HCT116 (cell line): ENCODE results near the gene DENND5B. TPM values are rescaled to one million over a fixed set of nuclear protein-coding genes. Genes with fewer than 3 reads are reported as not detected.

Experiments
- ATAC-seq: fragments of 200-7000 bp; cut with Tn5 transposase; 2 replicates; pipeline ENCODE4 v1.9.1; 2020; ENCODE audit warnings: mild to moderate bottlenecking, moderate library complexity
- BruUV-seq: library from RNA; stranded (reverse); fragments of 400-500 nt; replicated peaks from 2 replicates; lab custom pipeline; 2021; lab: Mats Ljungman, UMichigan
- CTCF ChIA-PET: fragments of 300-600 bp; sonication (Branson Sonifier 250); formaldehyde crosslinking; loops from one replicate; lab custom pipeline; 2021; ENCODE audit warnings: antibody characterized with exemption; lab: Charles Lee
- POLR2A ChIA-PET: fragments of 300-600, 350-600 bp; sonication (Branson Sonifier 250); formaldehyde crosslinking; loops from one replicate; lab custom pipeline; 2021; ENCODE audit warnings: antibody characterized with exemption; lab: Charles Lee
- RAD21 ChIA-PET, 2 experiments: fragments of 300-600 bp; sonication (Branson Sonifier 250); formaldehyde crosslinking; loops; one replicate each; lab custom pipeline; 2023; ENCODE audit warnings: low total read pairs in 2 of 2; ENCODE audit not compliant: uncharacterized antibody in 2 of 2, unreplicated experiment in 2 of 2, low non-redundant PET in 1 of 2; lab: Charles Lee
- DNase-seq: peaks from one replicate; pipeline ENCODE4 v3.0.0-alpha.2; 2010; ENCODE audit warnings: low read depth, low spot score
- H2AFZ ChIP-seq: fragments of 200-600 bp; shearing (Covaris generic), sonication (generic); 2 replicates; pipeline ENCODE4 v1.6.1; 2017; ENCODE audit warnings: low read depth, mixed run types, mixed read lengths, antibody characterized with exemption, low read length; ENCODE audit not compliant: poor library complexity, severe bottlenecking
- H3K27ac ChIP-seq: 2 replicates; pipeline ENCODE4 v1.5.1; 2012; ENCODE audit warnings: low read depth, low read length
- H3K27me3 ChIP-seq: fragments of 200-600 bp; sonication (generic); 2 replicates; pipeline ENCODE4 v1.6.1; 2016; ENCODE audit warnings: mixed run types, low read length, mixed read lengths; ENCODE audit not compliant: insufficient read depth
- H3K36me3 ChIP-seq, 2 experiments: fragments of 200-500 bp in 1 of 2; fragments of 200-600 bp in 1 of 2; sonication (Bioruptor generic) in 1 of 2; sonication (generic) in 1 of 2; 2 replicates each; pipeline versions ENCODE4 v1.5.1 to v1.6.1; 2014 to 2016; ENCODE audit warnings: low read length in 2 of 2, inconsistent platforms in 1 of 2, mixed read lengths in 1 of 2, mixed run types in 1 of 2; ENCODE audit not compliant: insufficient read depth in 2 of 2, control insufficient read depth in 1 of 2
- H3K4me1 ChIP-seq, 2 experiments: fragments of 200-600 bp in 1 of 2; sonication (generic) in 1 of 2; 2 replicates each; pipeline versions ENCODE4 v1.5.1 to v1.6.1; 2012 to 2017; ENCODE audit warnings: low read length in 2 of 2, inconsistent platforms in 1 of 2, mild to moderate bottlenecking in 1 of 2, mixed read lengths in 1 of 2, mixed run types in 1 of 2, moderate library complexity in 1 of 2; ENCODE audit not compliant: insufficient read depth in 2 of 2, control insufficient read depth in 1 of 2
- H3K4me2 ChIP-seq: fragments of 200-600 bp; sonication (generic); 2 replicates; pipeline ENCODE4 v1.6.1; 2017; ENCODE audit warnings: mixed run types, low read length, mixed read lengths
- H3K4me3 ChIP-seq, 2 experiments: fragments of 200-600 bp in 1 of 2; sonication (generic) in 1 of 2; replicated peaks in 1 of 2; 2 replicates each; pipeline ENCODE4 v1.5.1; 2011 to 2016; ENCODE audit warnings: low read length in 2 of 2, control low read depth in 1 of 2, low read depth in 1 of 2, mild to moderate bottlenecking in 1 of 2, mixed read lengths in 1 of 2, mixed run types in 1 of 2
- H3K79me2 ChIP-seq: fragments of 200-600 bp; sonication (generic); 2 replicates; pipeline ENCODE4 v1.6.1; 2017; ENCODE audit warnings: mild to moderate bottlenecking, mixed run types, low read length, moderate library complexity, mixed read lengths; ENCODE audit not compliant: insufficient read depth
- H3K9ac ChIP-seq: fragments of 200-600 bp; sonication (generic); 2 replicates; pipeline ENCODE4 v1.6.1; 2016; ENCODE audit warnings: low read length, mixed read lengths
- H3K9me2 ChIP-seq: fragments of 200-600 bp; sonication (generic), shearing (Covaris generic); 2 replicates; pipeline ENCODE4 v1.6.1; 2017; ENCODE audit warnings: mixed run types, mild to moderate bottlenecking, moderate library complexity; ENCODE audit not compliant: insufficient read depth
- H3K9me3 ChIP-seq, 2 experiments: fragments of 200-500 bp in 1 of 2; fragments of 200-600 bp in 1 of 2; sonication (Bioruptor generic) in 1 of 2; sonication (generic) in 1 of 2; 2 replicates each; pipeline ENCODE4 v1.6.1; 2014 to 2017; ENCODE audit warnings: low read length in 2 of 2, mixed read lengths in 2 of 2, inconsistent platforms in 1 of 2, low read depth in 1 of 2, mild to moderate bottlenecking in 1 of 2, mixed run types in 1 of 2, moderate library complexity in 1 of 2; ENCODE audit not compliant: control insufficient read depth in 1 of 2, insufficient read depth in 1 of 2
- H4K20me1 ChIP-seq: fragments of 200-600 bp; sonication (generic), shearing (Covaris generic); 2 replicates; pipeline ENCODE4 v1.6.1; 2017; ENCODE audit warnings: mixed run types, mild to moderate bottlenecking, moderate library complexity; ENCODE audit not compliant: insufficient read depth
- ATF3 ChIP-seq: IDR thresholded peaks from 2 replicates; pipeline ENCODE4 v1.6.1; 2012
- CEBPB ChIP-seq: IDR thresholded peaks from 2 replicates; pipeline ENCODE4 v1.6.1; 2012; ENCODE audit warnings: low read depth
- EGR1 ChIP-seq: IDR thresholded peaks from 2 replicates; pipeline ENCODE4 v1.6.1; 2012; ENCODE audit warnings: low read depth
- ELF1 ChIP-seq: IDR thresholded peaks from 2 replicates; pipeline ENCODE4 v1.6.1; 2012; ENCODE audit warnings: low read depth, borderline replicate concordance
- EZH2 ChIP-seq: fragments of 200-600 bp; sonication (generic); IDR thresholded peaks from 2 replicates; pipeline ENCODE4 v1.6.1; 2017; ENCODE audit warnings: antibody characterized with exemption, mixed run types
- JUND ChIP-seq: IDR thresholded peaks from 2 replicates; pipeline ENCODE4 v1.6.1; 2012
- MAX ChIP-seq: IDR thresholded peaks from 2 replicates; pipeline ENCODE4 v1.6.1; 2012
- POLR2A ChIP-seq: IDR thresholded peaks from 2 replicates; pipeline ENCODE4 v1.7.0; 2011; ENCODE audit warnings: borderline replicate concordance; ENCODE audit not compliant: insufficient read depth, insufficient read length; ENCODE audit errors: extremely low read depth
- POLR2AphosphoS5 ChIP-seq: IDR thresholded peaks from 2 replicates; pipeline ENCODE4 v1.6.1; 2011; ENCODE audit warnings: mild to moderate bottlenecking, low read depth, low read length, moderate library complexity
- REST ChIP-seq: IDR thresholded peaks from 2 replicates; pipeline ENCODE4 v1.6.1; 2012; ENCODE audit warnings: low read depth
- SIN3A ChIP-seq: IDR thresholded peaks from 2 replicates; pipeline ENCODE4 v1.6.1; 2012; ENCODE audit warnings: low read depth
- TCF7L2 ChIP-seq: IDR thresholded peaks from 2 replicates; pipeline ENCODE4 v1.7.0; 2011; ENCODE audit warnings: borderline replicate concordance, inconsistent platforms; ENCODE audit not compliant: insufficient read depth, insufficient read length; ENCODE audit errors: extremely low read depth
- YY1 ChIP-seq: IDR thresholded peaks from 2 replicates; pipeline ENCODE4 v1.6.1; 2011; ENCODE audit warnings: low read length, low read depth, moderate library complexity, mild to moderate bottlenecking; ENCODE audit not compliant: insufficient replicate concordance; ENCODE audit errors: extremely low read depth
- intact Hi-C: fragments of 100-400 bp; cut with micrococcal nuclease; formaldehyde crosslinking; loops from 2 replicates; pipeline ENCODE4 v1.10.0; 2022
- total RNA-seq: library from RNA; stranded (reverse); gene quantifications from one replicate; pipeline ENCODE4 v1.2.1, GENCODE V29; 2021; ENCODE audit not compliant: unreplicated experiment

The DENND5B gene
- total RNA-seq, 1 experiment from 2014 or later = 19.2 TPM

DNA sequence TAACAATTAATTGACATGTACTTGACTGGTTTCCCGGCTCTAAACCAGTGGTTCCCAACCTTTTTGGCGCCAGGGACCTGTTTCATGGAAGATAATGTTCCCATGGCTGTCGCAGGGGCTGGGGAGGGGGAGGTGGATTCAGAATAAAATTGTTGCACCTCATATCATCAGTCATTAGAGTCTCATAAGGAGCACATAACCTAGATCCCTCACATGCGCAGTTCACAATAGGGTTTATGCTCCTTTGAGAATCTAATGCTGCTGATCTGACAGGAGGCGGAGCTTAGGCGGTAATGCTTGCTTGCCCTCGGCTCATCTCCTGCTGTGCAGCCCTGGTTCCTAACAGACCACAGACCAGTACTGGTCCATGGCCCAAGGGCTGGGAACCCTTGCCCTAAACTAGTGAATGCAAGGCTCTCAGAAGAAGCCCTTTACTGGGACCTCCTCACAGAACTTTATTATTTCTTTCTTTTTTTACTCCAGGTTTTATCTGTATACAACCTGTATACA, 178.6 kb downstream of the DENND5B start:
- H2AFZ ChIP-seq = no peak overlapping the region
- H3K79me2 ChIP-seq = no peaks in the 10 kb centered on the region
- no peak overlapping the region for H3K4me3 ChIP-seq
- BruUV-seq = no TSS peak
- H3K4me2 ChIP-seq = no peak overlapping the region
- peaks cover 4 to 6% of the 10 kb centered on the region in 2 experiments; a peak in 2 of 4 replicates for H3K36me3 ChIP-seq
- TF ChIP-seq EZH2 (no peak), MAX (no peak), TCF7L2 (no peak), REST (no peak), CEBPB (no peak), JUND (no peak), SIN3A (no peak), EGR1 (no peak), POLR2AphosphoS5 (no peak), YY1 (no peak), ELF1 (no peak), ATF3 (no peak), POLR2A (no peak)
- no peak overlapping the region for H3K27ac ChIP-seq
- H4K20me1 ChIP-seq = no peaks in the 10 kb centered on the region
- DNase-seq = no peak
- no peak for ATAC-seq
- no peak overlapping the region for H3K9ac ChIP-seq
- intact Hi-C loops = no loop called here
- H3K4me1 ChIP-seq = no peaks in the 10 kb centered on the region
- POLR2A ChIA-PET = no interaction called here
- RAD21 ChIA-PET = no interaction called here
- H3K9me2 ChIP-seq = no peaks in the 10 kb centered on the region
- H3K9me3 ChIP-seq = no peaks in the 10 kb centered on the region
- H3K27me3 ChIP-seq = no peaks in the 10 kb centered on the region
- CTCF ChIA-PET = no interaction called here
